HG03571 (cell line): ENCODE data around the gene GNB1L.

Experiments
- ATAC-seq: cut with Tn5 transposase; IDR thresholded peaks from one replicate; pipeline ENCODE4 v1.9.1; 2021; ENCODE audit not compliant: unreplicated experiment

Gene GNB1L

DNA sequence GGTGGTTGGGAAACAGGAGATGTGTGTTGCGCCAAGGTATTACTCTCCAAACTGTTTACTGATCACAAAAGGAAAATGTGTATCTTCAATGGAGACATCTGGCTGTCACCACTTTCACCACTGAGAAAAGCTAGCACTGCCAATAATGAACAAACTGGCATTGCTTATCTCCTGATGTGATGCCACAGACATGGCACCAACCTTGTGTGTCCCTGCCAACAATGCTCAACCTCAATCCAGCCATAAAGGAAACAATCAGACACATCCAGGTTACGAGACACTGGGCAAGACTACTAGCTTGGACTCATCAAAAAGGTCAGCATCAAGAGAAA, 28.1 kb downstream of the GNB1L start:
- ATAC-seq: no peak

- no peak for ATAC-seq
These were observed 28.6 kb downstream of the GNB1L start for GRCh38 chr22:19825904-19826618.

- no peak for ATAC-seq
These were observed 29.7 kb downstream of the GNB1L start for GRCh38 chr22:19824926-19825339.

- ATAC-seq: no peak
These were observed 30.3 kb downstream of the GNB1L start for GRCh38 chr22:19824212-19824925.

- no peak for ATAC-seq
These were observed 30.8 kb downstream of the GNB1L start for GRCh38 chr22:19823902-19824211.

DNA sequence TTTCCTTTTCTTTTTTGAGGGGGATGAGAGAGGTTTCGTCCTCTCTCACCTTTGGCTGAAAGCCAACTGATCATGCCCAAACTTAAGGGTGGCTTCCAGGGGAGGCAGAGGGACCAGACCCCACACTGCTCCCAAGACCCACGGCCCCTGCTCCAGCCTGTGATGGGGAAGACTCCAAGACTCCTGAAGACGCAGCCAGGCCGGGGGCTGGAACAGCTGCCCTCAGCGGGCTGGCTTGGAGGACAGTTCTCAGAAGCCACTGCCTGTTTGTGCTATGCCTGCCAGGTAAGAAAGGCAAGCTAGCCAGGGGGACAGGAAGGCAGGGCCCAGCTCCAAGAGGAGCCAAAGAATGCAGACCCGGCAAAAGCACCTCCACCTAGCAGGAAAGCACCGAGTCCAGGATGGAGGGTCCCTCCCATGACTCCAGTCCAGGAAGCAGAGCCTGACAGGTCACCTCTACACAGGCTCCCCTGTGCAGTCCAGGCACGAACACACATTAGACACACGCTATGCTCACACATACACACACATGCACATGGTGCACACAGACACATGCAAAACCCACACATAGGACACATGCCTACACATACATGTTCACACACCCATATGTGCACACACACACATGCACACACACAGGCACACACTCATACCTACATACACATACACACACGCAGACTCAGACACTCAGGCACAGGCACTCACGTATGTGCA, 31.3 kb downstream of the GNB1L start:
- ATAC-seq: no peak

DNA sequence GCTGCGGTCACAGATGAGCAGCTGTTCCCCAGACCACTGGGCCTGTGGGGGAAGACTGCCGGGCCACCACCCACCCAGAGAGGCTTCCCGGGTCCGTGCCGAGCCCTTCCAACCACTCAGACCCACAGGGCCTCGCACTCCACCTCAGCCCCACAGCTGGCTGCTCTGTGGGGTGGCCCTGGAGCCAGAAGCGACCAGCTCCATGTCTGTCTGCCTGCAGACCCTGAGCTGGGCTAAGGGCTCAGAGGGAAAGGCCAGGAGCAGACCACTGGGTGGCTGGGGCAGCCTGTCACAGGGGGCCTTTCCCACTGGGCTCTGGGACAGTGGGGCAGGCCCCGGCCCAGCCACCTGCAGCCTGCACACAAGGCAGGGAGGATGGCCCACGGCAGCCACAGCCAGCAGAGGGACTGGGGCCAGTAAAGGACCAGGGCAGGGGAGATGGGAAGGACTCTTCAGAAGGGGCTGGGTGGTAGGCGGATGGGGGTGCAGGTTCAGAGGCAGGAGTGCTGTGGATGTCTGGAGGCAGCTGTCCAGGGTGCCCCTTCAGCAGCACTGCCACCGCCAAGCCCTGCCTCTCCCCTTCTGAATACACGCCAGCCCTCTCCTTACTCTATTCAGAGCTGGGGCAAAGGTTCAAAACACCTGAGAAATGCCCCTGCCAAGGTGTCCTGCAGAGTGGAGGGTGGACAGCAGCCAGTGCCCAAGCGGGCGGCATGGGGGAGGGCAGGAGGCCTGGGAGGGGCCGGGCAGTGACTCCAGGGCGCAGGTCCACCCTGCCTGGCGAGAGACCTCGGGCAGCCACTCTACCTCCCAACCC, 32.2 kb downstream of the GNB1L start:
- no peak for ATAC-seq

GRCh38 chr22:19821523-19822300, 33.0 kb downstream of the GNB1L start:
- ATAC-seq: no peak

DNA sequence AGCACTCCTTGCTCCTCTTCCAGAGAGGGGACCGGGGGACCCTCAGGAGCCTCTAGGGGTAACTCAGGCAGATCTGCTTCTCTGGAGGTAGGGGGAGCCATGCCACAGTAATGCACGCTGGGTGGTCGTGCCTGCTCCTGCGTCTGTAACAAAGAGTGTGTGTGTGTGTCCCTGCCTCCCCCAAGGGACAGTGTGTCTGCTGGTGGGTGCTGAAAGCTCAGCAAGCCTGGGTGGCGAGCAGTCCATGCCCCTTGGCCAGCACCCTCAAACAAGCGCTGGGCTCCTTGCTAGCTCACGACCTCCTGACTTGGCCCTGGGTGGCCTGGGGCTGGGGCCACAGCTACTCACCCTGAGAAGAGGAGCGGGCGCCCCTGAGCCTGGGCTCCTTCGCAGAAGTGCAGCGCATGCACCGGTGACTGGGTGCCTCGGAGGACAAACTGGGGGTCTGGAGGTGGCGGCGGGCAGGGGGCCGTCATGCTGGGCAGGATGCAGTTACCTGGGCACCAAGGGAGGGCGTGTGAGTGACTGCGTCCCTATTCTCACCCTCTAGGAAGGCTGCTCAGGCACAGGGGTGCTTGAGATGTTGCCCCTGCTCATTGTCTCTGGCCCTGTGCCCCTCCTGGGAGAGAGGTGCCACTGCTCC, 33.7 kb downstream of the GNB1L start:
- ATAC-seq: no peak

- ATAC-seq: no peak
These were observed 34.5 kb downstream of the GNB1L start for GRCh38 chr22:19819911-19820879.

DNA sequence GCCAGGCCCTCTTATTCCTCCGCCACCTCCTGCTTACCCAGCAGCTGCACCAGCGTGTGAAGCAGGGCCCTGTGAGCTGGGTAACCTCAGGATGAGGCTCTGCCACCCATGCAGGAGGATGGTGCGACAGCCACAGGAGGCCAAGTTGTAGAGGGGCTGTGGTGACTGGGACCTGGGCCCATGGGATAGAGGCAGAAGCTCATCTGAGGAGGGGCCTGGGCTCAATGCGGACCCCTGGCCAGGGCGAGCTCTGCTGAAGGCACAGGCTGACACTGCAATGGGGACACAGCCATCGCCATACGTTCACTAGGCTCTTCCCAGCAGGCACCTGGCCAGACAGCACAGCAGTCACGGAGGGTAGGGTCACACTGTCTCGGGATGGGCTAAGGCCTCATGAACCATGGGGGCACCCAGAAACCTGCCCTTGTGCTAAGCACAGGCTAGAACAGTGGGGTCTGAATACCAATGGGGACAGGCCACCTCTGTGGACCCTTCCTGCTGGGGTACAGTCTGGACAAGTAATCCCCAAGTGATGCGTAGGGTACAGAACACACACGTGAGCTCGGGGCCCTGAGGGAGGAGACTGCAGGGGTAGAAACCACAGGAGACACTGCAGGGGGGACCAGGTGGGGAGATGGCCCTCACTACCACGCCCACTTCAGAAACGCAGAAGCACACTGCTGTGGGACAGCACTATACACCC, 35.3 kb downstream of the GNB1L start:
- no peak for ATAC-seq

DNA sequence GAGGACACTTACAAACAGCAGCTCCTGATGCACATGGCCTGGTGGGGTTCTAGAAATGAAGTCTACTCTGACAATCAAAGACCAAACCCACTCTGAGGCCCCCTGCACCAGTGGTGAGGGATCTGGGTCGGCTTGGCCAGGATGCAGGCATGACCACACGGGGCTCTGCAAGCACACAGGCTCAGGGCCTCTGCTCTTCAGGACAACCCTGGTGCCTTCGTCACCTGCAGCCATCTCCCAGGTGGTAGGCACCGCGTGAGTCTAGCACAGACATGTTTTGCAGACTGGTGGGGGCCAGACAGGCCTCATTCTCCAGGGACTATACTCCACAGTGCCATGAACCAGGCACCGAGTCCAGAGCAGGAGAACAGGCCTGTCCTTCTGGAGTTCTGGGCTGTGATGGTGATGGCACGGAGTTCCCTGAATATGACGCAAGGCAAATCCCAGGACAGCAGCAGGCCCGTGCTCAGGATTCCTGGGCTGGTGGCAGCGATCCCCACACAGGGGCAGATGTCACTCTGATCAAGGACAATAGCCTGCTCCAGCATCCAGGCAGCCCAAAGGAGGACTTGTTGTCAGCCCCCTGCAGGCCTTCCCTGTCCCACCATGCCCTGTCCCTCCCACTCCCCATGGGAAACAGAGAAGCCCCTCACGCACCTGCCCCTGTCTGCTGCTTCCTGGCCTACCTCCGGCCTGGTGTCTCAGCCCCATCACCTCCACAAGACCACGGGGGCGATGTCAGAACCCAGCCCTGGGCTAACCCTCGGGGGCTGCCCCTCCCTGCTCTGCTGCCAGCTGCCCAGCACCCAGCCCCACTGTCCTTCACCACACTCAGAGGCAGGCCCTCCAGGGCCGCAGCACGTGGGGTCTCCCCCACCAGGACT, 36.1 kb downstream of the GNB1L start:
- no peak for ATAC-seq

DNA sequence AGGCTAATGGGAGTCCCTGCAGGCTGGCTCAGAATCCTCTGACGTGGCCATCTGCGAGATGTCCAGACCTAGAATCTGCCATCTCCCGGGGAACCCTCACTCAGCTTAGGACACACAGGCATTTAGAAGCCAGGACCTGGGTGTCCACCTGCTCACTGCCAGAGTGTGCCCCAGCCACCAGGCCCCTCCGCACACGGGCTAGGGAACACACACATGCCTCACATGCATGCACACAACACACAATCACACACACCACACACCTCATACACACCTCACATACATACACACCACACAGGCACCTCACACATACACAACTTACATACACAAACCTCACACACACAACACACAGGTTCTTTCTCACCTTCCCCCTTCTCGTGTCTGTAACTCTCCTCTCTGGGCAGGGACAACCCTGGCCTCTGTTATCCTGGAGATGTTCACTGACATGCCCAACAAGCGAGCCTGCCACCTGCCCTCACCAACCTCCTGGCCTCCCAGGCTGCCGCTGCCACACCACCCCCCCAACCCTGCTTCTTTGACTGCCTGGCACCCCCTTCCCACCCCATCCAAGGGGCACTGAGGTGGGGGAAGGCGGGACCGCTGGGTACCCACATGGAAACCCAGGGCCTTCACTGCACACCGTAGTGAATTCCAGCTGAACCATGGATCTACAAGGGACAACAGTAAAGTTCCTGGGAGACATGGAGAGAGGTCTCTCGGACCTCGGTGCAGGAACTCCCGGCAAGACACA, 38.1 kb downstream of the GNB1L start:
- ATAC-seq: no peak

DNA sequence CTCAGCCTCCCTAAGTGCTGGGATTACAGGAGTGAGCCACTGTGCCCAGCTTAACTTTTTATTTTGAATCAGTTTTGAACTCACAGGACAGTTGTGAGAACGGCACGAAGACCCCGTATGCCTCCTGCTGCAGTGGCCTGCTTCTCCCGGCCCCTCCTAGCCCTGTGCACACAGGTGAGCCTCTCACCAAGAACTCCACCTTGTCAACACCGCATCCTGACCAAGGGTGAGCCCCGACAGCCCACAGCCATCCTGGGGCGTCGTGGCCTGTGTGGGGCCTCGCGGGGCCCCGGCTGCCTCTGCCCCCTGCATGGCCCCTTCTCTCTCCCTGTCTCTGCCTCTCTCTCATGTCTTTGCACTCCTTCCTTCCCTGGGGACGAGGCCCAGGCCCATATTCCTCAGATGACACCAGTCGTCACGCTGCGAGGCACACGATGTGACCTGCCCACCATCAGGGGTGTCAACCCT, 38.8 kb downstream of the GNB1L start:
- ATAC-seq: no peak

DNA sequence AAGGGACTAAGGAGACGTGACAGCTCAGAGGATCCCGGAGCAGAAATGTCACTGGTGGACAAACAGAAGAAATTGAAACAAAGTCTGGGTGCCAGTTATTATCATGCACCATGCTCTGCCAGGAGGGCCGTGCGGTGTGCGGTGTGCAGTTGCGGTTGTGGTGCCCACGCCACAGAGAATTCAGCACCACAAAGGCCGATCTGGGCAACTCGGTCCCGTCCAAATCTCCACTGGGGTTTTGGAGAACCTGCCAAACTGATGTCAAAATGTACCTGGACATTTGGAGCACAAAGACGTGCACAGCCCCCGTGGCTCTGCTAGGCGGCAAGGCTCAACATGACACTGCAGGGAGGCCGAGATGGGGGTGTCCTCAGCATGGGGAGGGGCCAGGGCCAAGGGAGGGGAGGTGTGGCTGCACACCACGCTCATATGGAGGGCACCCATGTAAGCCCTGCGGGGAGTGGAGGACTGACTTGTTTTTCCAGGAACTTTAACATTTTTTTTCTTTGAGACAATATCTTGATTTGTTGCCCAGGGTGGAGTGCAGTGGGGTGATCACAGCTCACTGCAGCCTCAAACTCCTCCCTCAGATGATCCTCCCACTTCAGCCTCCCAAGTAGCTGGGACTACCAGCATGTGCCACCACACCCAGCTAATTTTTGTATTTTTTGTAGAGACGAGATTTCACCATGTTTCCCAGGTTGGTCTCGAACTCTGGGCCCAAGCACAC, 39.4 kb downstream of the GNB1L start:
- ATAC-seq: no peak

- ATAC-seq: no peak
These were observed 40.2 kb downstream of the GNB1L start for GRCh38 chr22:19814428-19814827.
